Measurements from ENCODE around the gene ZBTB16. TPM values are rescaled to one million over a fixed set of nuclear protein-coding genes. Genes with fewer than 3 reads are reported as not detected.
A peak's percentile ranks its signal among the peaks of the same experiment; 100 is the strongest.

ZBTB16 gene, protein sequence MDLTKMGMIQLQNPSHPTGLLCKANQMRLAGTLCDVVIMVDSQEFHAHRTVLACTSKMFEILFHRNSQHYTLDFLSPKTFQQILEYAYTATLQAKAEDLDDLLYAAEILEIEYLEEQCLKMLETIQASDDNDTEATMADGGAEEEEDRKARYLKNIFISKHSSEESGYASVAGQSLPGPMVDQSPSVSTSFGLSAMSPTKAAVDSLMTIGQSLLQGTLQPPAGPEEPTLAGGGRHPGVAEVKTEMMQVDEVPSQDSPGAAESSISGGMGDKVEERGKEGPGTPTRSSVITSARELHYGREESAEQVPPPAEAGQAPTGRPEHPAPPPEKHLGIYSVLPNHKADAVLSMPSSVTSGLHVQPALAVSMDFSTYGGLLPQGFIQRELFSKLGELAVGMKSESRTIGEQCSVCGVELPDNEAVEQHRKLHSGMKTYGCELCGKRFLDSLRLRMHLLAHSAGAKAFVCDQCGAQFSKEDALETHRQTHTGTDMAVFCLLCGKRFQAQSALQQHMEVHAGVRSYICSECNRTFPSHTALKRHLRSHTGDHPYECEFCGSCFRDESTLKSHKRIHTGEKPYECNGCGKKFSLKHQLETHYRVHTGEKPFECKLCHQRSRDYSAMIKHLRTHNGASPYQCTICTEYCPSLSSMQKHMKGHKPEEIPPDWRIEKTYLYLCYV
- total RNA-seq = 100 to 1,000 TPM in 3 of 4 donors, 10 to 100 TPM in 1; 25.5 to 302 (median 151) TPM

DNA sequence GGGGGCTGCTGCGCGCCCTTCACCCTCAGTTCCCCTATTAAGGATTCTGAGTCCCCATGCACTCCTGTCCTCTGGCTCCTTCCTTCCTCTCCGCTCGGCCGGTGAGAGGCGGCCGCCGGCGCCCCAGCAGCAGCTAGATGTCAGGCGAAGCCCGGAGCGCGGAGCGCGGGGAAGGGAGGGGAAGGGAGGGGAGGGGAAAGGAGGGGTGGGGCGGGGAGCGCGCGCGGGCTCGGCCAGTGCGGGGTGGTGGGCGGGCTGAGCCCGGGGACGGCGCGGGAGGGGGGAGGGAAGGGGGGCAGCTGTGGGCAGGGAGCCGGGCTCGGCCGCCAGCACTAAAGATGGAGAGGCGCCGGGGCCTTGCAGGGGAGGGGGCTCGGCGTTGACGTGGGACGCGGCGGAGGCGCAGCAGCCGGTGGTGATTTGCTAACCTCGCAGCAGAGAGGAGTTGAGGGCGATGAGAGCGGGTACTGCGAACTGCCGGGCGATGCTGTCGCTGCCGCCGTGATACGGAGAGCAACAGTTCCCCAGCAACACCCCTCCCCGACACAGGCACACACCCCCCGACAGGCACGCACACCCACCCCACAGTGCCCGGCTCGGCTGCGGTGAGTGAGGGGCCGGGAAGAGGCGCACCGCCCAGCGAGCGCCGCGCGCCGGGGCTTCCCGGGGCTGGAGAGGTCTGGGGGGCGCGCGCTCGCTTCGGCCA lies at the start of gene ZBTB16:
Gene ZBTB16, plus strand, starts transcription at position 434 of the 706 bp plus-strand sequence. CDS start 3,590 bp downstream, outside the sequence.
- Histone ChIP-seq H3K27ac (peak within 1 kb of the TSS; percentile 99 to 100), H3K27me3 (no peaks in the 10 kb centered on the region), H3K4me1 (peaks cover 2 to 11% of the 10 kb centered on the region in 2 donors), H3K9me3 (no peaks in the 10 kb centered on the region), H3K36me3 (no peaks in the 10 kb centered on the region), H3K4me3 (peak within 1 kb of the TSS; percentile 98)
- intact Hi-C loops (cut with DNase I; ENCODE audit: low total_unique reads) = loop anchor here (5.0 kb wide), 1 partner anchor 203 kb away; no protein-coding TSS in a partner anchor
- DNase-seq = peak; percentile 87 to 91
- peak; percentile 92 to 95 for TF ChIP-seq POLR2A (IDR thresholded peaks at IDR 0.05)
- TF ChIP-seq, protein P1, sequence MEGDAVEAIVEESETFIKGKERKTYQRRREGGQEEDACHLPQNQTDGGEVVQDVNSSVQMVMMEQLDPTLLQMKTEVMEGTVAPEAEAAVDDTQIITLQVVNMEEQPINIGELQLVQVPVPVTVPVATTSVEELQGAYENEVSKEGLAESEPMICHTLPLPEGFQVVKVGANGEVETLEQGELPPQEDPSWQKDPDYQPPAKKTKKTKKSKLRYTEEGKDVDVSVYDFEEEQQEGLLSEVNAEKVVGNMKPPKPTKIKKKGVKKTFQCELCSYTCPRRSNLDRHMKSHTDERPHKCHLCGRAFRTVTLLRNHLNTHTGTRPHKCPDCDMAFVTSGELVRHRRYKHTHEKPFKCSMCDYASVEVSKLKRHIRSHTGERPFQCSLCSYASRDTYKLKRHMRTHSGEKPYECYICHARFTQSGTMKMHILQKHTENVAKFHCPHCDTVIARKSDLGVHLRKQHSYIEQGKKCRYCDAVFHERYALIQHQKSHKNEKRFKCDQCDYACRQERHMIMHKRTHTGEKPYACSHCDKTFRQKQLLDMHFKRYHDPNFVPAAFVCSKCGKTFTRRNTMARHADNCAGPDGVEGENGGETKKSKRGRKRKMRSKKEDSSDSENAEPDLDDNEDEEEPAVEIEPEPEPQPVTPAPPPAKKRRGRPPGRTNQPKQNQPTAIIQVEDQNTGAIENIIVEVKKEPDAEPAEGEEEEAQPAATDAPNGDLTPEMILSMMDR (IDR thresholded peaks at IDR 0.05) = peak; percentile 54 to 78 (median 66)

DNA sequence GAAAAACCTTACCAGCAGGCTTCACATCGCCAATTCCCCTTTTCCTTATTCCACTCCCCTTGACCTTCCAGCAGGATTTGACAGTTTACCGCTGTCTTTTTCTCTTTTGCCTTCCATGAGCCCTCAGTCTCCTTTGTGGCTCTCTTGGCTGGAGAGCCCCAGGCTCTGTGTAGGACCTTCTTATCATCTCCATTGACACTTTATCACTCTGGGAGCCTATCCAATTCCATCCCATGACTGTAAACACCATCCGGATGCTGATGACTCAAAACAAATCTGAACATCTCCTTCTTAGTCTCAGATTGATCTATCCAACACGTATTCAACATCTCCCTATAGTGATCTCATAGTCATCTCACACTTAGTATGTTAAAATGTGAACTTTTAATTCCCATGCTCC lies 48.6 kb upstream of the ZBTB16 start:
- intact Hi-C loops (cut with DNase I; ENCODE audit: low total_unique reads) = no loop called here
- no peak for DNase-seq

DNA sequence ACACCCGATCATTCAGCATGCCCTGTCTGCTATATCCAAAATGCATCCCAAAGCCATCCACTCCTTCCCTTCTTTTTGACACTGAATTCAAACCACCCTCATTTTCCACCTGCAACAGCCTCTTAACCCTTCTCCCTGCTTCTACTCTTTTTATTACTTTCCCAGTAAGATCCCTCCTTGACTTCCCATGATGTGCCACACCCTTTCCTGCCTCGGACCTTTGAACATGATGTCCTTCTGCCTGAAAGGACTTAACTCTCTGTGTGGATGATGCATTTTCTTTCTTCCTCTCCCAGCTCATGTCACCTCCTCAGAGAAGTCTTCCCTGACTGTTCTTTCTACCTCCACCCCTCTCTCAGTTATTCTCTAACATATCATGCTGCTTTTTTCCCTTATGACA lies 48.1 kb upstream of the ZBTB16 start:
- no peaks in the 10 kb centered on the region for H3K27me3 ChIP-seq
- no peaks in the 10 kb centered on the region for H3K9me3 ChIP-seq
- TF ChIP-seq, protein P1 (IDR thresholded peaks at IDR 0.05) = no peak
- no peak for TF ChIP-seq POLR2A (IDR thresholded peaks at IDR 0.05)
- no peak overlapping the region for H3K27ac ChIP-seq
- H3K36me3 ChIP-seq = no peaks in the 10 kb centered on the region
- no peak overlapping the region for H3K4me3 ChIP-seq
- no peaks in the 10 kb centered on the region for H3K4me1 ChIP-seq
- no peak for DNase-seq
- intact Hi-C loops (cut with DNase I; ENCODE audit: low total_unique reads) = no loop called here

More for the DNA sequence above, 48.6 kb upstream of the ZBTB16 start:
- TF ChIP-seq, protein P1 (IDR thresholded peaks at IDR 0.05) = no peak
- no peak for TF ChIP-seq POLR2A (IDR thresholded peaks at IDR 0.05)
- no peaks in the 10 kb centered on the region for H3K36me3 ChIP-seq
- H3K9me3 ChIP-seq = no peaks in the 10 kb centered on the region
- H3K4me3 ChIP-seq = no peak overlapping the region
- H3K4me1 ChIP-seq = no peaks in the 10 kb centered on the region
- no peak overlapping the region for H3K27ac ChIP-seq
- H3K27me3 ChIP-seq = no peaks in the 10 kb centered on the region

DNA sequence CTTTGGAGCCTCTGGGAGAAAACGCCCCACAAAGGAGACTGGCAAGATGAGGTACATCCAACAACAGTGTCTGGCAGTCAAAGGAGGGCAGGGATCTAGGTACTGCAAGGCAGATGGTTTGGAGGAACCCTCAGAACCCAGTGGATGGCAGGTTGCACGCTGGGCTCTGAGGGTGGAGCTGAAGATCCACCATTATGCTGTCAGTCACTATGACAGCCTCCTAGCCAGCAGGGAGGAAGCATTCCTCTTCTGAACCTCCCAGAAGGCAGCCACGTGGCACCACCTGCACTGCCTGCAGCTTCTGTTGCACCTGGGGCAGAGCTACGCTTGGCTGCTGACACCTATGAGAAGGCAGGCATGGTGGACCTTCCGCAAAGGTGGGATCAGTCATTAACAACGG lies 44.4 kb upstream of the ZBTB16 start:
- Histone ChIP-seq H3K9me3 (no peaks in the 10 kb centered on the region), H3K4me1 (no peaks in the 10 kb centered on the region), H3K4me3 (no peak overlapping the region), H3K27me3 (no peaks in the 10 kb centered on the region), H3K36me3 (no peaks in the 10 kb centered on the region), H3K27ac (no peak overlapping the region)
- intact Hi-C loops (cut with DNase I; ENCODE audit: low total_unique reads) = no loop called here
- no peak for DNase-seq
- TF ChIP-seq, protein P1 (IDR thresholded peaks at IDR 0.05) = no peak
- no peak for TF ChIP-seq POLR2A (IDR thresholded peaks at IDR 0.05)

Measured in uterus (tissue), 4 donors.